ENCODE results near the gene TMTC2. TPM values are rescaled to one million over a fixed set of nuclear protein-coding genes. Genes with fewer than 3 reads are reported as not detected.

The TMTC2 gene
- total and polyA plus RNA-seq, 10 of the 15 experiments (the other 5 are each of a cell fraction or from before 2014, with no cell fraction given): 0.14 to 9.7 (median 1.2) TPM

- Histone ChIP-seq H4K20me1 (ENCODE audit: control insufficient read depth, insufficient read depth) (no peaks in the 10 kb centered on the region), H3K4me1 (ENCODE audit: control insufficient read depth, insufficient read depth, low read length) (no peaks in the 10 kb centered on the region), H3K9me3 (replicated peaks; ENCODE audit: control insufficient read depth, insufficient read depth, low read length) (no peaks in the 10 kb centered on the region), H3K4me2 (ENCODE audit: control insufficient read depth, insufficient read depth) (no peak overlapping the region), H3K27me3 (replicated peaks in 1 of 2; ENCODE audit: control insufficient read depth in 2 of 2, insufficient read depth in 2 of 2, low read length in 1 of 2) (no peaks in the 10 kb centered on the region), H3K79me2 (ENCODE audit: control insufficient read depth, insufficient read depth, low read length) (no peaks in the 10 kb centered on the region), H3K9ac (ENCODE audit: control insufficient read depth, insufficient read depth, low read length) (no peak overlapping the region), H3K4me3 (no peak overlapping the region), H2AFZ (ENCODE audit: control insufficient read depth, low read depth, low read length) (no peak overlapping the region), H3K27ac (ENCODE audit: control insufficient read depth, insufficient read depth) (no peak overlapping the region), H3K36me3 (ENCODE audit: control insufficient read depth in 2 of 2, insufficient read depth in 2 of 2, low read length in 1 of 2) (no peaks in the 10 kb centered on the region)
- CTCF ChIA-PET: interaction anchor here (0.8 to 1.2 kb wide), 2 partner anchors 11 to 192 kb away, joined by 4 read pairs; no protein-coding TSS in a partner anchor
- SMC1A ChIA-PET (ENCODE audit: uncharacterized antibody, unreplicated experiment): interaction anchor here (0.7 to 1.0 kb wide), 2 partner anchors 8 to 22 kb away, joined by 3 read pairs; no protein-coding TSS in a partner anchor
- intact Hi-C loops (cut with micrococcal nuclease; ENCODE audit: unreplicated experiment): no loop called here
- DNase-seq (ENCODE audit: low read depth, low spot score) (no peak), ATAC-seq (peak; percentile 48), FAIRE-seq (no peak)
- POLR2A ChIA-PET: no interaction called here
- no peak for TF ChIP-seq NR2C2 (IDR thresholded peaks at IDR 0.05; ENCODE audit: borderline replicate concordance, control insufficient read depth, insufficient read length, low read depth)
- TF ChIP-seq MYB (IDR thresholded peaks at IDR 0.05; ENCODE audit: borderline replicate concordance, low read depth, low read length): no peak
- no peak for TF ChIP-seq HDAC2 (IDR thresholded peaks at IDR 0.05)
- no peak for TF ChIP-seq ZNF622 (IDR thresholded peaks at IDR 0.05)
- no peak for TF ChIP-seq RBBP5 (conservative IDR thresholded peaks at IDR 0.05)
- TF ChIP-seq POLR2AphosphoS5 (IDR thresholded peaks at IDR 0.05; ENCODE audit: low read length): no peak
- no peak for TF ChIP-seq SMC3 (IDR thresholded peaks at IDR 0.05; ENCODE audit: borderline replicate concordance, low read length)
- no peak for TF ChIP-seq GATAD2B (conservative IDR thresholded peaks at IDR 0.05; ENCODE audit: low read depth)
- TF ChIP-seq, protein P1, sequence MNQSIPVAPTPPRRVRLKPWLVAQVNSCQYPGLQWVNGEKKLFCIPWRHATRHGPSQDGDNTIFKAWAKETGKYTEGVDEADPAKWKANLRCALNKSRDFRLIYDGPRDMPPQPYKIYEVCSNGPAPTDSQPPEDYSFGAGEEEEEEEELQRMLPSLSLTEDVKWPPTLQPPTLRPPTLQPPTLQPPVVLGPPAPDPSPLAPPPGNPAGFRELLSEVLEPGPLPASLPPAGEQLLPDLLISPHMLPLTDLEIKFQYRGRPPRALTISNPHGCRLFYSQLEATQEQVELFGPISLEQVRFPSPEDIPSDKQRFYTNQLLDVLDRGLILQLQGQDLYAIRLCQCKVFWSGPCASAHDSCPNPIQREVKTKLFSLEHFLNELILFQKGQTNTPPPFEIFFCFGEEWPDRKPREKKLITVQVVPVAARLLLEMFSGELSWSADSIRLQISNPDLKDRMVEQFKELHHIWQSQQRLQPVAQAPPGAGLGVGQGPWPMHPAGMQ (IDR thresholded peaks at IDR 0.05; ENCODE audit: borderline replicate concordance): no peak
- no peak for TF ChIP-seq ZNF207 (IDR thresholded peaks at IDR 0.05; ENCODE audit: borderline replicate concordance)
- in situ Hi-C loops (cut with MboI): no loop called here
- RAD21 ChIA-PET (ENCODE audit: unreplicated experiment): no interaction called here
- 100% methylated on average over 1 of the region's 1 CpG for WGBS (ENCODE audit: insufficient coverage, insufficient replicate concordance, low lambda C conversion rate, missing lambda C conversion rate)
- no TSS peak for BruUV-seq (replicated peaks)
Observed at GRCh38 chr12:82877963-82878362, 191.3 kb downstream of the TMTC2 start.

Measured in GM12878 (cell line).